Endodermal cell (in vitro differentiated cells): Measurements from ENCODE around the gene SLC39A1. TPM values are rescaled to one million over a fixed set of nuclear protein-coding genes. Genes with fewer than 3 reads are reported as not detected.
"Not testable (repeated sequence)": the region's sequence is repeated elsewhere in the genome, so short reads cannot be mapped to it uniquely, and the experiment has no call there.

Experiments used
- DNase-seq: peaks from one replicate; pipeline ENCODE4 v3.0.0-alpha.2; 2017
- H3K27ac ChIP-seq: 2 replicates; pipeline ENCODE4 v1.5.1; 2013; ENCODE audit warnings: mild to moderate bottlenecking, low read depth, low read length, moderate library complexity
- H3K27me3 ChIP-seq: 2 replicates; pipeline ENCODE4 v1.6.1; 2013; ENCODE audit warnings: mild to moderate bottlenecking, low read length, moderate library complexity; ENCODE audit not compliant: insufficient read depth, control insufficient read depth, poor library complexity, severe bottlenecking
- H3K36me3 ChIP-seq: 2 replicates; pipeline ENCODE4 v1.7.0; 2013; ENCODE audit warnings: mild to moderate bottlenecking, low read length, moderate library complexity; ENCODE audit not compliant: control insufficient read depth, insufficient read depth
- H3K4me1 ChIP-seq: one replicate; pipeline ENCODE4 v1.7.0; 2013; ENCODE audit warnings: low read length; ENCODE audit not compliant: control insufficient read depth, insufficient read depth
- H3K4me3 ChIP-seq: 2 replicates; pipeline ENCODE4 v1.5.1; 2013; ENCODE audit warnings: mild to moderate bottlenecking, low read length, moderate library complexity
- H3K9ac ChIP-seq: 2 replicates; pipeline ENCODE4 v1.6.1; 2013; ENCODE audit warnings: mild to moderate bottlenecking, low read length, moderate library complexity; ENCODE audit not compliant: poor library complexity, severe bottlenecking; ENCODE audit errors: extremely low read depth
- H3K9me3 ChIP-seq: 2 replicates; pipeline ENCODE4 v1.6.1; 2013; ENCODE audit warnings: mild to moderate bottlenecking, low read length, moderate library complexity; ENCODE audit not compliant: control insufficient read depth
- H3K27ac Mint-ChIP-seq: 2 replicates; pipeline ENCODE4 v1.8.0; 2020; ENCODE audit warnings: mixed read lengths
- H3K27me3 Mint-ChIP-seq: 2 replicates; pipeline ENCODE4 v1.8.0; 2021; ENCODE audit warnings: mild to moderate bottlenecking, mixed read lengths; ENCODE audit not compliant: insufficient read depth
- H3K36me3 Mint-ChIP-seq: 2 replicates; pipeline ENCODE4 v1.8.0; 2020; ENCODE audit warnings: low read depth, mixed read lengths
- H3K4me1 Mint-ChIP-seq: 2 replicates; pipeline ENCODE4 v1.8.0; 2020; ENCODE audit warnings: mixed read lengths
- H3K4me3 Mint-ChIP-seq: 2 replicates; pipeline ENCODE4 v1.8.0; 2020; ENCODE audit warnings: mild to moderate bottlenecking, moderate library complexity, mixed read lengths
- H3K9me3 Mint-ChIP-seq: 2 replicates; pipeline ENCODE4 v1.8.0; 2020; ENCODE audit warnings: mild to moderate bottlenecking, mixed read lengths
- WGBS, 2 experiments: methylation state at CpG; one replicate each; pipeline versions ENCODE4 v1.1.5 to v1.1.7; 2013; ENCODE audit warnings: missing lambda C conversion rate in 2 of 2, mixed read lengths in 1 of 2; ENCODE audit not compliant: insufficient coverage in 1 of 2, insufficient read length in 1 of 2; 5-methylcytosine and 5-hydroxymethylcytosine counted together
- long read RNA-seq, 4 experiments: library from polyadenylated mRNA in 2 of 4; library from RNA in 1 of 4; library from capped mRNA in 1 of 4; stranded (forward) in 3 of 4; unstranded in 1 of 4; transcript quantifications; one replicate each; pipeline ENCODE4 v2.0.0, GENCODE V29; 2020 to 2021; ENCODE audit warnings: inconsistent platforms in 1 of 4
- polyA plus RNA-seq, 2 experiments: library from polyadenylated mRNA; stranded (reverse); fragments of 50-300 nt; gene quantifications; one replicate each; pipeline ENCODE4 v1.2.3, GENCODE V29; 2013
- total RNA-seq, 2 donors: library from RNA; stranded (reverse); fragmentation: NEBNext Ultra II Directional in 1 of 2; extraction: Animal tissue kit (Norgen Biotek cat#: 25700) in 1 of 2; gene quantifications; 2 replicates in 1 of 2; 3 replicates in 1 of 2; pipeline ENCODE4 v1.2.1, GENCODE V29; 2021
- TF ChIP-seq, protein P1 (sequence below): fragments of 200-600 bp; sonication (generic); conservative IDR thresholded peaks from 2 replicates; pipeline ENCODE4 v1.5.0; 2021; ENCODE audit warnings: antibody characterized with exemption, mild to moderate bottlenecking

Gene SLC39A1, protein sequence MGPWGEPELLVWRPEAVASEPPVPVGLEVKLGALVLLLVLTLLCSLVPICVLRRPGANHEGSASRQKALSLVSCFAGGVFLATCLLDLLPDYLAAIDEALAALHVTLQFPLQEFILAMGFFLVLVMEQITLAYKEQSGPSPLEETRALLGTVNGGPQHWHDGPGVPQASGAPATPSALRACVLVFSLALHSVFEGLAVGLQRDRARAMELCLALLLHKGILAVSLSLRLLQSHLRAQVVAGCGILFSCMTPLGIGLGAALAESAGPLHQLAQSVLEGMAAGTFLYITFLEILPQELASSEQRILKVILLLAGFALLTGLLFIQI
- 100 to 1,000 TPM; 129 to 154 TPM for total RNA-seq
- 97.1 TPM for polyA plus RNA-seq (2013, experiment 1 of 2)
- 96.8 TPM for polyA plus RNA-seq (2013, experiment 2 of 2)
- long read RNA-seq, experiment 1, transcript SLC39A1-202 (4 exons, 2,084 nt), result minor isoform, 5 of 111 reads
- long read RNA-seq, experiment 1, transcript SLC39A1-204 (3 exons, 2,723 nt), result major isoform, 63 of 111 reads
- long read RNA-seq, experiment 1, partial matches to known transcripts, result 1 of 111 reads
- long read RNA-seq, experiment 1, other reads (novel, unspliced or antisense), result 41 of 111 reads
- long read RNA-seq, experiment 2, transcript SLC39A1-202 (4 exons, 2,084 nt), result major isoform, 297 of 385 reads
- long read RNA-seq, experiment 2, transcript SLC39A1-211 (4 exons, 2,322 nt), result minor isoform, 5 of 385 reads
- long read RNA-seq, experiment 2, transcript SLC39A1-204 (3 exons, 2,723 nt), result minor isoform, 62 of 385 reads
- long read RNA-seq, experiment 2, partial matches to known transcripts, result 0 of 385 reads
- long read RNA-seq, experiment 2, other reads (novel, unspliced or antisense), result 16 of 385 reads
- long read RNA-seq, experiment 3, transcript SLC39A1-211 (4 exons, 2,322 nt), result minor isoform, 28 of 1,260 reads
- long read RNA-seq, experiment 3, transcript SLC39A1-203 (4 exons, 2,398 nt), result minor isoform, 28 of 1,260 reads
- long read RNA-seq, experiment 3, transcript SLC39A1-204 (3 exons, 2,723 nt), result minor isoform, 205 of 1,260 reads
- long read RNA-seq, experiment 3, transcript SLC39A1-202 (4 exons, 2,084 nt), result major isoform, 943 of 1,260 reads
- long read RNA-seq, experiment 3, partial matches to known transcripts, result 4 of 1,260 reads
- long read RNA-seq, experiment 3, other reads (novel, unspliced or antisense), result 37 of 1,260 reads
- long read RNA-seq, experiment 4, transcript SLC39A1-204 (3 exons, 2,723 nt), result minor isoform, 26 of 277 reads
- long read RNA-seq, experiment 4, transcript SLC39A1-202 (4 exons, 2,084 nt), result major isoform, 233 of 277 reads
- long read RNA-seq, experiment 4, partial matches to known transcripts, result 2 of 277 reads
- long read RNA-seq, experiment 4, other reads (novel, unspliced or antisense), result 11 of 277 reads

DNA sequence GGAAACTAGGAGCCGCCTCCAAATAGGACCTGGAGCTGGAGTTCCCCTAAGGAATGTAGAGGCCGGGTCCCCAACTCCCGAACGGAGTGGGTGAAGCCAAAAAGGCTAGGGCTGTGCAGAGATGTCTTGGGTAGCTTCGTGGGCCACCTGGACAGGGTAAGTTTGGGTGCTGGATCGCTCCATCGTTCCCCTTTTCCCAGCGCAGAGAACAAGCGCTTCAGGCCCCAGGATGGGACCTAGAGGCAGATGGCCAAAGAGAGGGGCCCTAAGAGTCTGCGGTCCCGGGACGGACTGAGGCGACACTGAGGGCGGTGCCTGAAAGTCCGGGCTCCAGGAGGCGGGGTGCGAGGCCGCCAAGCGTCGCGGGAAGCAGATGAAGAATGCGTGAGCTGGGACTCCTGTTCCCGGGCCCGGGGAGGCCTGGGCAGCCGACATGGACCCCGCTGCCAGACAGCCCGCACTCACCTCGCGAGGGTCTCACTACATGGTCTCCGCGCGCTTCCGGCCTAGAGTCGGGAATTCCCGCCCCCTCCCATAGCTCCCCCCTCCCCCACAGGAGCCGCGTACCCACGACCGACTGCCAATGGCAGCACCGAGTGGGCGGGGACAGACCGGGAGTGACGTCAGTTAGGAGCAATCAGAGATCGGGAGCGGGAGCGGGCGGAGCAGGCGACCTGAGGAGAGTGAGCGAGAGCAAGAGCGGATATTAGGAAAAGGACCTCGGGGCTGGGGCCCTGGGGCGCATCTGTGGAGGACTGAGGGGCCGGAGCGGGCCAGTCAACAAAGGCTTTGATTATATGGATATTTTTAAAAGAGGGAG is at the start of gene SLC39A1:
SLC39A1 (minus strand) TSS at position 508 of the 820 bp plus-strand sequence. CDS start 822 bp downstream, outside the sequence.
- DNase-seq, result peak; percentile 100
- H3K9me3 Mint-ChIP-seq, result no peaks in the 10 kb centered on the region
- H3K27me3 Mint-ChIP-seq, result no peaks in the 10 kb centered on the region
- TF ChIP-seq, protein P1, sequence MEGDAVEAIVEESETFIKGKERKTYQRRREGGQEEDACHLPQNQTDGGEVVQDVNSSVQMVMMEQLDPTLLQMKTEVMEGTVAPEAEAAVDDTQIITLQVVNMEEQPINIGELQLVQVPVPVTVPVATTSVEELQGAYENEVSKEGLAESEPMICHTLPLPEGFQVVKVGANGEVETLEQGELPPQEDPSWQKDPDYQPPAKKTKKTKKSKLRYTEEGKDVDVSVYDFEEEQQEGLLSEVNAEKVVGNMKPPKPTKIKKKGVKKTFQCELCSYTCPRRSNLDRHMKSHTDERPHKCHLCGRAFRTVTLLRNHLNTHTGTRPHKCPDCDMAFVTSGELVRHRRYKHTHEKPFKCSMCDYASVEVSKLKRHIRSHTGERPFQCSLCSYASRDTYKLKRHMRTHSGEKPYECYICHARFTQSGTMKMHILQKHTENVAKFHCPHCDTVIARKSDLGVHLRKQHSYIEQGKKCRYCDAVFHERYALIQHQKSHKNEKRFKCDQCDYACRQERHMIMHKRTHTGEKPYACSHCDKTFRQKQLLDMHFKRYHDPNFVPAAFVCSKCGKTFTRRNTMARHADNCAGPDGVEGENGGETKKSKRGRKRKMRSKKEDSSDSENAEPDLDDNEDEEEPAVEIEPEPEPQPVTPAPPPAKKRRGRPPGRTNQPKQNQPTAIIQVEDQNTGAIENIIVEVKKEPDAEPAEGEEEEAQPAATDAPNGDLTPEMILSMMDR, result no peak
- peak within 1 kb of the TSS; percentile 99 for H3K9ac ChIP-seq
- H3K9me3 ChIP-seq, result no peaks in the 10 kb centered on the region
- H3K27ac Mint-ChIP-seq, result peak within 1 kb of the TSS; percentile 99
- H3K36me3 ChIP-seq, result peaks cover 19% of the 10 kb centered on the region
- 0% methylated on average over 29 to 54 of the region's 54 CpGs for WGBS, 2 experiments
- H3K4me1 Mint-ChIP-seq, result peaks cover 39% of the 10 kb centered on the region
- H3K4me1 ChIP-seq, result no peaks in the 10 kb centered on the region
- peak within 1 kb of the TSS; percentile 89 for H3K4me3 Mint-ChIP-seq
- no peaks in the 10 kb centered on the region for H3K27me3 ChIP-seq
- H3K27ac ChIP-seq, result peak within 1 kb of the TSS; percentile 96
- H3K4me3 ChIP-seq, result peak within 1 kb of the TSS; percentile 99
- H3K36me3 Mint-ChIP-seq, result peaks cover 27% of the 10 kb centered on the region

DNA sequence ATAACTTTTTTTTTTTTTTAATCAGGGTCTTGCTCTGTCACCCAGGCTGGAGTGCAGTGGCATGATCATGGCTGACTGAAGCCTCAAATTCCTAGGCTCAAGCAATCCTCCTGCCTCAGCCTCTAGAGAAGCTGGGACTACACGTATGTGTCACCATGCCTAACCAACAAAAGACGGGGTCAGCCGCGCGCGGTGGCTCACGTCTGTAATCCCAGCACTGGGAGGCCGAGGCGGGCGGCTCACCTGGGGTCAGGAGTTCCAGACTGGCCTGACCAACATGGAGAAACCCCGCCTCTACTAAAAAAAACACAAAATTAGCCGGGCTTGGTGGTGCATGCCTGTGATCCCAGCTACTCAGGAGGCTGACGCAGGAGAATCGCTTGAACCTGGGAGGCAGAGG is 49.2 kb upstream of the SLC39A1 start:
- not testable (repeated sequence) for H3K27me3 Mint-ChIP-seq, H3K4me1 Mint-ChIP-seq, H3K27me3 ChIP-seq, H3K27ac ChIP-seq, H3K9me3 Mint-ChIP-seq, H3K9ac ChIP-seq, H3K27ac Mint-ChIP-seq, H3K4me3 ChIP-seq, DNase-seq, H3K36me3 Mint-ChIP-seq, H3K36me3 ChIP-seq, H3K4me3 Mint-ChIP-seq, H3K9me3 ChIP-seq, H3K4me1 ChIP-seq
- 92 to 99% methylated on average over 11 to 14 of the region's 14 CpGs for WGBS, 2 experiments

DNA sequence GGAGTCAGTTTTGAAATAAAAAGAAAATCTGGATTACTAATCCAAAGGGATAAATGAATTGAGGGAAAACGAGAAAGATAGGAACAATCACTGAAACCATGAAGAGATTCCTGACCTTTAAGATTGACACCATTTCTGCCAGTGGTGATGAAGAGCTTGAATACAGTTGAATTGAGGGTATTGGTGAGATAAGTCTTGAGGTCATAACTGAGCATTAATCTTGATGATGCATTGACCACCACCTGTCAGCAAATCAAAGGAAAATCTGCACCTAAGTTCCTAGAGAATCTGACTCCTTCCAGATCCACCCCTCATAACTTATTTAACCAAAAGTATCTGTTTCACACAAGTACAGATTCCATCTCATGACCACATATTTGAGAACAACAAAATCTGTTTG is 48.8 kb upstream of the SLC39A1 start:
- Mint-ChIP-seq H3K27me3 (no peaks in the 10 kb centered on the region), H3K4me3 (no peak overlapping the region), H3K36me3 (no peaks in the 10 kb centered on the region), H3K9me3 (no peaks in the 10 kb centered on the region), H3K4me1 (no peaks in the 10 kb centered on the region), H3K27ac (no peak overlapping the region)
- TF ChIP-seq, protein P1, result no peak
- H3K4me3 ChIP-seq, result no peak overlapping the region
- H3K27ac ChIP-seq, result no peak overlapping the region
- no peaks in the 10 kb centered on the region for H3K4me1 ChIP-seq
- H3K9ac ChIP-seq, result no peak overlapping the region
- DNase-seq, result no peak
- 92 to 100% methylated on average over 1 of the region's 1 CpG for WGBS, 2 experiments
- no peaks in the 10 kb centered on the region for H3K9me3 ChIP-seq
- no peaks in the 10 kb centered on the region for H3K36me3 ChIP-seq
- no peaks in the 10 kb centered on the region for H3K27me3 ChIP-seq
